Ramos (cell line): Measurements from ENCODE around the gene ROBO1.

Source experiments
- in situ Hi-C: fragments of 300-500 bp; cut with MboI; formaldehyde crosslinking; loops from one replicate; pipeline ENCODE4 v1.14.3; 2022; ENCODE audit warnings: low sequenced_read_pairs; ENCODE audit not compliant: unreplicated experiment

The ROBO1 gene

GRCh38 chr3:79258479-79258878, 509.3 kb downstream of the ROBO1 start:
- in situ Hi-C loops, result no loop called here

DNA sequence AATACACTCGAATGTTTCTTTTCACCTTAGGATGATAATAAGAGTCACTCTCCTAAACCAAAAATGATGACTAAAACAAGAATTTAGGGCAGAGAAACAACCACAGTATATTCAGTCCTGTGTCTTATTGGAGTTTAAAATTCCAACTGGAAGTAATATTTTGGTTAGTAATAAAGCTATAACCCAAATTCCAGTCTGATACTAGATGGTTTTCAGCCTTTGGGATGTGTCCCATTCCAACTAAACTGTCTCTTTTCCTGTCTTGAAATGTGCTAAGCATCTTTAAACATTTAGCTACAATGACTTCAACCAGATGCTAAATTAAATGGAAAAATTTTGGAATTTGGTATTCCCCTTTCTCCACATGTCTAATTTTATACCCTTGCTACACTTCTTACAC, 510.0 kb downstream of the ROBO1 start:
- in situ Hi-C loops, result no loop called here

DNA sequence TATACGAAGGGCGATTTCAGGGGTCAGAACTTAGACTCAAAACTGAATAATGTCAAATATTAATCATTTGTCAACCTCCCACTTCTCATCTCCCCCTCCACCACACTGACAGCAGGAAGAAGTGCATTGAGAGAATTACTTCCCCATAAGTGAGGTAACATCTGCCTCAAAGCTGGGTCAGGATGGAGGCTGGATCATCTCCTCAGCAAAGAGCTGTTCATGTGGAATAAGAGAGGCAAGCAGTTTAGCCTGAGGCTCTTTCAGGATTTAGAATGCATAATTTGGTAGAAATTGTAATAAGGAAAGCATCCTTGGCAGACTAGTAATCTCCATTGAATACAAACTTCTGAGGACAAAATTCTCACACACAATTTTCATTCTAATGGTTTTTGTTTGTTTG, 512.1 kb downstream of the ROBO1 start:
- in situ Hi-C loops, result no loop called here

DNA sequence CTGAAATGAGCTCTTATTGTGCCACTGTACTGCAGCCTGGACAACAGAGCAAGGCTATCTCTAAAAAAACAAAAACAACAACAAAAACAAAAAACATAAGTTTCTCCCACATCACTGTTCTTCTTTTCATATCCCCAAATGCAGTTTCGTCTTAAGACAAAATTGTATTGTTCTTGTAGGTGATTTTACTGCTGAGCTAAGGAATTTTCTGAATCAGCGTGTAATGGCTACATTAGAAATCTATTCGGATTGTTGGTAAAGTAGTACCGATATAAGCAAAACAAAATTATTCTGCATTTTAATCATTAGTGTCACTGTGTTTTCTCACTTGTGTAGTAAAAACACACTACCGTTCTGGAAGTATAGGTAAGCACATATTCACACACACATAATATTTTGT, 512.5 kb downstream of the ROBO1 start:
- in situ Hi-C loops, result no loop called here

DNA sequence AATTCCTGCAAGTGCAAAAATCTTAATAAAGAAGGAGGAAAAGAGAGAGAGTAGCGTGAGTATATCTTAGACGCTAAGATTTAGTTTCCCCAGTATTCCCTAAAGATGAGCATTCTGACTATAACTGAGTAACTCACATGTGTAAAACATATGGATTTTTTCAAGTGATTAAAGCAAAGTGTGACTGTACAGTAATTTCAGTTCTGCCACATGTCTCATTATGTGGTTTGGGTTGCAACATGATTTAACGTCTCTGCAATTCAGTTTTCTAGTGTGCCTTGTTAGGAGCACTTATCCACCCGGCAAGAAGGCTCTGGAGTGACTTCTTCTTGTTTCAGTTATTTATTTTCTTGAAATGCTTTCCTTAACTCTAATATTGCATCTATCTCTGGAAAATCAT, 514.1 kb downstream of the ROBO1 start:
- in situ Hi-C loops, result no loop called here

DNA sequence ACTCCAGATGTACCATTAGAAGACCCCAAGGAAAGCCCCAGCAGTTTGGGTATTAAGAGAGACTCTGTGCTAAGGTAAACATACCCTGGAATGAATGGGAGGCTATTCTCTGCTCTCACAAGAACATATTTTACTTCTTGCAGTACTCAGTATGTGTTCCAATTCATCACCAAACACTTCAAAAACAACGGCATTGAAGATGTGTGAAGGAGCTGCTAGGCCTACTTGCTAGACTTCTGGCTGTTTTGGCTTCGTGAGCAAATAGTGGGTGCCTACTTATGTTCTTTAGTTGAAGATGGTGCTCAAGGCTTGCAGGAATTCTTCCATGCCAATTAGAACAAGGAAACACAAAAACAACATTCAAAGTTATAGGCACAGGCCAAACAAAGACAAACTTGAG, 514.5 kb downstream of the ROBO1 start:
- in situ Hi-C loops, result no loop called here

- in situ Hi-C loops, result no loop called here
These were observed 517.1 kb downstream of the ROBO1 start for GRCh38 chr3:79250746-79251145.

- in situ Hi-C loops, result no loop called here
These were observed 518.1 kb downstream of the ROBO1 start for GRCh38 chr3:79249701-79250100.

- in situ Hi-C loops, result no loop called here
These were observed 520.1 kb downstream of the ROBO1 start for GRCh38 chr3:79247725-79248043.

DNA sequence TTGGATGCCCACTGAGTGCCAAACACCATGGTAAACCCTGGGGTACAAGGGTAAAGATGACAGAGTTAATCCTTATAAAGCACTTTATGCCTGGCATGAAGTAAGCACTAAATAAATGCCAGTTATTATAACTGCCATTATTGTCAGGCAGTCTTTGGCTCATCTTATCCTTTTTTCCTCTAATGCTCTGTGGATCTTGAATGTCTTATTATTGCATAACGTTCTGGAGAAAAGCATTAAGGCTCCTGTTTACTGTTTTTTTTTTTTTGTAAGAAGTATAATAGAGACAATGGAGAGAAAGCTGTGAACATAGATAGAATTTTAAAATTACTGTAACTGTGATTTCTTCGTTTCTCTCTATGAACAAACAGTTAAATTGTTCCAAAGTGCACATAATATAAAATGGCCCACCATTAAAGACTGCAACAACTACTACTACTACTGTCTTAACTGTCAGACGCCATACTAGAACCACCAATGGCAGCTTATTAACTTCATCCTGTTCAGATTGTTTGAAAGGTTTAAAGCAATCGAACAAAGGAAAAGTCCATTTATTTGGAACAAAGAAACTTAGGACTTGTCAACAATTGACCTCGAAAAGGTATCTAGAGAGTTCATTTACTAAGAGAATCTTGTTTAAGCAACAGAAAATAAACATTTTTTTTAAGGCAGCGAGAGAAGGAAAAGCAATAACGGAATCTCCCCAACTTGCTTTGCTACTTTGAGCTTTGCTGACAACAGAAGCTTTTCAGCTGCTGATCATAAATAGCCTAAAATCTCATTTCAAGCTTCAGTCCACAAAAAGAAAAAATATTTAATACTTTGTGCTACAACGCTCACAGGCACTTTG, 520.7 kb downstream of the ROBO1 start:
- in situ Hi-C loops, result no loop called here

DNA sequence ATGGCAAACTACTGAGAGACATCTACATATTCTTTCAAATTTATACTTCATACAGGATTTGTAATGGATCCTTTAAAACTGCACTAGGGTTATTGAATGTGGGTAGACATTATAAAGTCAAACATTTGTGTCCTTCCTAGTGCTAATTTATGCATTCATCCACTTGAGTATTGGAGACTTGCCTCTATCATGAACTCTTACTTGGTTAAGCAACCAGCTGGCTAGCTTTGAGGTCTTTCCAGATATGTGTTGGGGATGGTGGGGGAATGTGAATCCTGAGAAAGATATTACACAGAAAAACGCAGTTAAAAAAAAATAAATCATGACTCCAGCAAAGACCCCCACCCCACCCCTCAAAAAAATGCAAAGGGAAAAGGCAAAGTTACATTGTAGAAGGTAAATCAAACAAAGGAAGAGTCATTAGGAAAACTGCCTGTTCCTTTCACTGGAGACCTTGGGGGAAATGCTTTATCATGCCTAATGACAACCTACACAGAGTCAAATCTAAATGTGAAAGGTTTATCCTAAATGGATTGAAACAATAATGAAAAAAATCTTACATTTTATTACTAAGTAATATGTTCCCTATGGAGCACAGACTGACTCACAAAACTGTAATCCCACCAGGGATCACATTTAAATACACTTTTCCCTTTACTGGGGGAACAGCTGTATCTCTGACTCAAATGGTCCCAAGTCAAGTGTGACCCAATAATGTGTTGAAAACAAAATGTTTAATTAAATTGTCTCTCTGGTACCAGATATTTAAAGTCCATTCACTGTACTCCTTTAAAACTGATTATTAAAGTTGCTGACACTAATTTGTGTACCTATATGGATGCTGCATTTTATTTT, 522.3 kb downstream of the ROBO1 start:
- in situ Hi-C loops, result no loop called here

DNA sequence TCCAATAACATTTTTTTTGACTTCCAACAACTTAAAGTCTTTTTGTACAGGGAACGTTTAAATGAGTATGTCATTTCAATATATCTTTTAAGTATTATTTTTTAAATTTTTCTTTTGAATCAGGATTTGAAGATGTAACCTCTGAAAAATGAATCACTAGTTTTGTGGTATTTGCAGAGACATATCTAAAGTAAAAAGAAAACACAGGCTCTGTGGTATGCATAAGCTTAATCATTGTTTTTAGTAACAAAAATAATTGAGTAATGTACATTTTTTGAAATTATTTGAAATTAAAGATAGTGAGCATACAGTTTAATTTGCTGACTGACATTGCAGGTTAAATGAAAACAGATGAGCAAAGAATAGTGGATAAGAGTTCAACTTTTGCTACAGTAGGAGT, 531.3 kb downstream of the ROBO1 start:
- in situ Hi-C loops, result no loop called here

- in situ Hi-C loops, result no loop called here
These were observed 534.3 kb downstream of the ROBO1 start for GRCh38 chr3:79233431-79234060.

- in situ Hi-C loops, result no loop called here
These were observed 537.5 kb downstream of the ROBO1 start for GRCh38 chr3:79230266-79230665.

- in situ Hi-C loops, result no loop called here
These were observed 550.7 kb downstream of the ROBO1 start for GRCh38 chr3:79217096-79217495.

- in situ Hi-C loops, result no loop called here
These were observed 552.5 kb downstream of the ROBO1 start for GRCh38 chr3:79215286-79215685.

- in situ Hi-C loops, result no loop called here
These were observed 556.0 kb downstream of the ROBO1 start for GRCh38 chr3:79211586-79212359.

DNA sequence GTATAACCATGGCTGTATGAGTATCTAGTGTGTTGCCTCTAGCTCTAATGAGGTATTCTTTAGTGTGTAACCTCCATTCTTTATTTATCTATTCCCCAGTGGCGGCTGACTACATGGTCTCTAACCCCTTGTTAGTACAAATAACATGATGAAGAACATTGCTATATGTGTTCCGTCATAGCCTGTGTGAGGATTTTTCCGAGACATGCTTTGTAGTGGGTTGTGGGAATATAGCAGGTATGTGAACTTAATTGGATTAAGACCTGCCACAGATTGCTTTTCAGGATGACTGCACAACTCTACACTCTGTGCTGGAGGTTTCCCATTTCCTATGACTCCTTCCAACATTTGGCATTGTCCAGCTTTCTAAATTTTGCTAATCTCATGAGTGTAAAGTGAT, 563.4 kb downstream of the ROBO1 start:
- in situ Hi-C loops, result no loop called here

DNA sequence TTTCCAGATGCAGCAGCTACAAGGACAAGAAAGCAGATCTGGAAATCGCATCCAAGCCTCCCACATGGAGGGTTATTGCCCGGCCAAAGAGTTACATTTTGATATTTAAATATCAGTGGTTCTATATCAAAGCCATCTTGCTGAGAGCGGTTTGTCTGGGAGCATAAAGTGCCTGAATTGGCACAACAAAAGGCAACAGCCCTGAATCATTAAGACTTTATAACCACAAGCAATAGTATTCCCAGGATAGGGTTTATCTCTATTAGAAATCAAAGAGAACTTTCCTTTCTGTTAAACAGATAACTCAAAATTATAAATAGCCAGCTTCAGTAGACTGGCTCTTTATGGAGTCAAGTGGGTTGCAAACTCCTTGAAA, 564.7 kb downstream of the ROBO1 start:
- in situ Hi-C loops, result no loop called here

- in situ Hi-C loops, result no loop called here
These were observed 565.2 kb downstream of the ROBO1 start for GRCh38 chr3:79202471-79203143.
